ENCODE data around the gene HMGA1.

- TF ChIP-seq EZH2 (IDR thresholded peaks at IDR 0.05) (no peak), POLR2AphosphoS5 (IDR thresholded peaks at IDR 0.05; ENCODE audit: borderline replicate concordance, low read depth, low read length) (no peak)
Measured at GRCh38 chr6:34289137-34289536, 52.5 kb downstream of the HMGA1 start.
